RCC 7860 (cell line): ENCODE results near the gene PPP2R2B.
A peak's percentile ranks its signal among the peaks of the same experiment; 100 is the strongest.
"Not testable (repeated sequence)": the region's sequence is repeated elsewhere in the genome, so short reads cannot be mapped to it uniquely, and the experiment has no call there.

Experiments used
- DNase-seq: peaks from one replicate; pipeline ENCODE4 v3.0.0-alpha.2; 2015; ENCODE audit warnings: low spot score
- FAIRE-seq: peaks from 2 replicates; lab custom pipeline; 2012; peaks lifted over from hg19 to GRCh38; lab: Jason Lieb, UNC

PPP2R2B gene

DNA sequence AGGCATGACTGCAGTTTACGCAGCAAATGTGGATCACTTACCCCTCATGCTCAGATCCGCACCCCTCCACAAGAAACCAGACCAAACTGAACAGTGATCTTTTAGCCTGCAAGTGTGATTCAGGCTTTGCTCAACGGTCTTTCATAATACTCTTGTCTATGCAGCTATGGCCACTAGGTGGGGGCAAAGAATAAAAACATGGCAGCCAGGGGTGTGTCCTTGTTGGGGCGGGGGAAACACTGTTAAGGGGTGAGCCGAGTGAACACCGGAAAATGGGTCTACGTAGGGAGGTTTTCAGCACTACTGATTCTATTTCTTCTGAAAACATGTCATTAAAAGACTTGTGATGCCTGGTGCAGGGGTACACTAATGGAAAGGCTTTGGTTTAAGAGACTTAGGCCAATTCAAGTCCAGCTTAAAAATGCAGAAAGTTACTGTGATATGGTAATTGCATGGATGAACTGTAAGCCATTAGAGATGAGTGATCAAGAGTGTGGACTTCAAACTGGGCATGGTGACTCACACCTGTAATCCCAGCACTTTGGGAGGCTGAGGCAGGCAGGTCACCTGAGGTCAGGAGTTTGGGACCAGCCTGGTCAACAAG, 312.7 kb downstream of the PPP2R2B start:
- peak; percentile 40 for DNase-seq
- no peak for FAIRE-seq

- DNase-seq (no peak), FAIRE-seq (no peak)
Observed at GRCh38 chr5:146564007-146564762, 314.4 kb downstream of the PPP2R2B start.

DNA sequence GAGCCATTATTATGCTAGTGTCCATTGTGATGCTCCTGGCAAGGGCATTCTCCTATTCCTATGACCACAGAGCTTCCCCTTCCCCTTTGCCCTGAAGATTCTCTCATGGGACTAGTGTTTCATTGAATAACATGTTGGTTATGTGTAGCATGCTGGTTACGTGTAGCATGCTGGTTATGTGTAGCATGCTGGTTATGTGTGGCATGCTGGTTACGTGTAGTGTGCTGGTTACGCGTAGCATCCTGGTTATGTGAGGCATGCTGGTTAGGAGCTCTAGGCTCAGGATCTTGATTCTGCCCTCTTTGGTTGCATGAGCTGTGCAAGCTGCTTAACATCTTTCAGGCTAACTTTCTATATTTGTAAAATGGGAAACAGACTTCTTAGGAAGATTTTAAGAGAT, 316.1 kb downstream of the PPP2R2B start:
- no peak for FAIRE-seq
- no peak for DNase-seq

DNA sequence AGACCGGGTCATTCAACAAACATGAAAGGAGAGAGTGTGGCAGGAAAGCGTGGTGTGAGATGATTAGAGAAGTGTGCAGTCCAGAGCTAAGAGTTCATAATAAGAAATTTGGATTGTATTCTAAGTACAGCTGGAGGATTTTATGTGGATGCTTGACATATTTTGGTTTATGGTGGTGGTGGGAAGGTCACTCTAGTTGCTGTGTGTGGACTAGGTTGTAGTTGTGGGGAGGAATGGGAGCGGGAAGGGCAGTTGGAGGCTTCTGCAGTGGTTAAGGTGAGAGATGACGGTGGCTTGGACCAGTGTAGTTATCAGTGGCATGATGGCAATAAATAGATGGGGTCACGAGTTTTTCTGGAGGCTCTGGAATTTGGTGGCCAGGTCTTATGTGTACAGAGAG, 316.8 kb downstream of the PPP2R2B start:
- no peak for FAIRE-seq
- DNase-seq, result no peak

DNA sequence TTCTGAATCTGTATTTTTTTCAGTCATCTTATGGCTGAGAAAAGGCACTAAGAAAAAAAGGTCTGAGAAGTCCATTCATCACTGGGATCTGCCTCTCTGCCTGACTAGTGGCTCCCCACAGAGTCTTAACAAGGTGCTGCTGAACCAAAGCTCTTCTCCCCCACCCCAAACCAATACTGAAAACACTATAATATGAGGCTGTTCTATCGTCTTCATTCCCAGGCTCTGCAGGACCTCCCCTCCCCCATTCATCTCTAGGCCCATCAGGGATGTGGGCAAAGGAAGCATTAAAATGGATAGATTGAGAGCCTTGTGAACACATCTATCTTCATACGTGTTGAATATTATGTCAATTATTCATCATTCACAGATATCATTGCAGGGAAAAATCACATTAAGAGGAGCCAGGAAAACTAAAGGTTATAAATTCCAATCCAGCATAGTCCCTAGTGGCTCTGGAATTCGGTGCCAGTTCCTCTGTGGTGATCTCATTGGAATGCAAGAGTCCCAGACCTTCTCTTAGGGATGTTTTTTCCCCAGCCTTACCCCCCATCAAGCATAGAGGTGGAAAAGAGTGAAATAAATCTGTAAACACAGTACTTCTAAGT, 318.2 kb downstream of the PPP2R2B start:
- DNase-seq (peak; percentile 44), FAIRE-seq (no peak)

DNA sequence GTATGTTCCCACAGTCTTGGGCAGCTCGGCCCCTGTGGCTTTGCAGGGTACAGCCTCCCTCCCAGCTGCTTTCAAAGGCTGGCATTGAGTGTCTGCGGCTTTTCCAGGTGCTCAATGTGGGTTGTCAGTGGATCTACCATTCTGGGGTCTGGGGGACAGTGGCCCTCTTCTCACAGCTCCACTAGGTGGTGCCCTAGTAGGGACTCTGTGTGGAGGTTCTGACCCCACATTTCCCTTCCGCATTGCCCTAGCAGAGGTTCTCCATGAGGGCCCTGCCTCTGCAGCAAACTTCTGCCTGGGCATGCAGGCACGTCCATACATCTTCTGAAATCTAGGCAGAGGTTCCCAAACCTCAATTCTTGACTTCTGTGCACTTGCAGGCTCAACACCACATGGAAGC, 321.7 kb downstream of the PPP2R2B start:
- DNase-seq, FAIRE-seq: not testable (repeated sequence)

GRCh38 chr5:146553446-146553845, 325.1 kb downstream of the PPP2R2B start:
- FAIRE-seq, result no peak

GRCh38 chr5:146549615-146550014, 328.9 kb downstream of the PPP2R2B start:
- no peak for FAIRE-seq
- no peak for DNase-seq

More at GRCh38 chr5:146553446-146553845, 325.1 kb downstream of the PPP2R2B start:
- DNase-seq, result no peak

DNA sequence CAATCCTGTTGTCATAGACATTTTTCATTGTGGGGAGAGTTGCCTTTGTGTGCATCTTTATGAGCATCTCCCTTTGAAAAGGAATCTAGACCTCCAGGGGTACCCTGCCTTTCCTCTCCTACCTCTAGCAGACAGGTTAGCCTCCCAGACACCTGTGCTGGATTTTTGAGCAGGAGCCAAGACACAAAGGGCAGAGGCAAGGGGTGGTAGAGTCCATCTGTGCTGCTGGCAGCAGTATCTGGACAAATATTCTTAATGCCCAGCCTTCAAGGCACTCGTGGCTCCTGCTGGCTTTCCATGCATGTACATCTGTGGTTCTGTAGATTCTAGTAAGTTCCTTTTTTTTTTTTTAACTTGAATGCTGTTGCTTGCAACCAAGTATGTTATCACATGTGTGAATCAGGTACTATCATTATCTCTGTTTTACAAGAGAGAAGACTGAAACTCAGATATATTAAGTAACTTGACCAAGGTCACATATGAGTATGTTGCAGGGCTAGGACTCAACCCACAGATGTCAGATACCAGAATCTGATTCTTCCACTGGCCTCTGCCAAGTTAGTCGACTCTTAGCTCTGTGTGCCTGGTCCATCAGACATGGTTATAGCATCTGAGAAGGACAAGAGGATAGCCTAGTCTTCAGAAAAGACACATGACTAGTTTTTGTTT, 329.6 kb downstream of the PPP2R2B start:
- no peak for FAIRE-seq
- DNase-seq, result no peak

DNA sequence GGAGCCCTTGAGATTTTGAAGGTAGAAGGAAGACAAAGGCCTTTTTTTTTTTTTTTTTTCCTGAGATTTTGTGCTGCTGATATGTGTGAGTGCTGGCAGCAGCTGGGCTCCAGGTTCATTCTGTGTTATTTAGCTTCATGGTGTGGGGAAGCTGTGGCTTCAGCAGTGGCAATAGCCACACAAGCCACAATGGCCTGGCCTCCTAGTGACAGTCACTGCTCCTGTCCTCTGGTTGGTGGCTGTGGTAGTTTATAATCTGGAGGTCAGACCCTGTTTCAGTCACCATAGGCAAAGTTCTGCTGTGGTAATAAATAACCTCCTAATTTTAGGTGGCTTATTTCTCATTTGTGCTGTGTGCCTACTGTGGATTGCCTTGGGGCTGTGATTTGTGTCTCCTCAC, 334.3 kb downstream of the PPP2R2B start:
- DNase-seq (no peak), FAIRE-seq (no peak)

GRCh38 chr5:146541958-146542849, 336.4 kb downstream of the PPP2R2B start:
- DNase-seq (peak; percentile 44), FAIRE-seq (no peak)

DNA sequence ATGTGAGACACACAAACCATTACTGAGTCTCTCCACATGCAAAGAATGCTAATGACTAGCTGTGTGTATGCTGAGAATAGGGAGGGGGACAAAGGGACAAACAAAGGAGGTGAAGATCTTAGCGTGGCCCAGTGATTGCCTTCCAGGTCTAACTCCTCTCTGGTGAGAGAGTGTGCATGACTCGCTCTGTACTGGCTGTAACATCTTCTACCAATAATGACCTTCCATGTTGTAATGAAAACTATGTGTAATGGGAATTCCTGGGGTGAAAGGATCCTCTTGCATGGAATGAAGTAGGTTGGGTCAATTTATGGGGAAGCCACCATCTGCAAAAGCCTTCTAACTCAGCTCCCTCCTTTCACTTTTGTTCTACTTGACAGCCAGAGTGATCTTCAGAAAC, 338.1 kb downstream of the PPP2R2B start:
- no peak for DNase-seq
- no peak for FAIRE-seq

GRCh38 chr5:146539973-146540372, 338.6 kb downstream of the PPP2R2B start:
- DNase-seq (no peak), FAIRE-seq (no peak)

- FAIRE-seq (no peak), DNase-seq (no peak)
Observed at GRCh38 chr5:146538432-146538831, 340.1 kb downstream of the PPP2R2B start.

- DNase-seq (no peak), FAIRE-seq (no peak)
Observed at GRCh38 chr5:146533882-146534281, 344.7 kb downstream of the PPP2R2B start.

GRCh38 chr5:146533260-146533857, 345.2 kb downstream of the PPP2R2B start:
- DNase-seq, result peak; percentile 49
- peak; percentile 65 for FAIRE-seq
